ENCODE measurements around the gene KRTAP10-4.

DNA sequence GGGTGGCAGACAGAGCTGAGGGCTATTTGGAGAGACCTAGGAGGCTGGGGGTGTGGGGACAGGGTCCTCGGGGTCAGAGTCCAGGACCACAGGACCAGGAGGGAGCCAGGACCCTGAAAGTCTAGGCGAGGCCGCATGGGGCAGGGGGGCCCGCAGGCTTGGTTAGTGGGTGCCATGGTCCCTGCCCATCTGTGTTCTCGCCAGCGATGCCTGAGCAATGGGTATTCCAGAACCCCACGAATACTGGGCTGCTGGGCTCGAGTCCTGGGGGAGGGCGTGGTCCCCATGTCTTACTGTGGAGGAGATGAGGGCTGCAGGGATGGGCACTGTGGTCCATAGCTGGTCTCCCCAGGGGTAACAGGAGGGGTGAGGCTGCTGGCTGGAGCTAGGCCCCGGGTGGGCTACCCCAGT is 16.8 kb downstream of the KRTAP10-4 start:
- TF ChIP-seq POLR2A (IDR thresholded peaks at IDR 0.05) = no peak
- TF ChIP-seq, protein P1, sequence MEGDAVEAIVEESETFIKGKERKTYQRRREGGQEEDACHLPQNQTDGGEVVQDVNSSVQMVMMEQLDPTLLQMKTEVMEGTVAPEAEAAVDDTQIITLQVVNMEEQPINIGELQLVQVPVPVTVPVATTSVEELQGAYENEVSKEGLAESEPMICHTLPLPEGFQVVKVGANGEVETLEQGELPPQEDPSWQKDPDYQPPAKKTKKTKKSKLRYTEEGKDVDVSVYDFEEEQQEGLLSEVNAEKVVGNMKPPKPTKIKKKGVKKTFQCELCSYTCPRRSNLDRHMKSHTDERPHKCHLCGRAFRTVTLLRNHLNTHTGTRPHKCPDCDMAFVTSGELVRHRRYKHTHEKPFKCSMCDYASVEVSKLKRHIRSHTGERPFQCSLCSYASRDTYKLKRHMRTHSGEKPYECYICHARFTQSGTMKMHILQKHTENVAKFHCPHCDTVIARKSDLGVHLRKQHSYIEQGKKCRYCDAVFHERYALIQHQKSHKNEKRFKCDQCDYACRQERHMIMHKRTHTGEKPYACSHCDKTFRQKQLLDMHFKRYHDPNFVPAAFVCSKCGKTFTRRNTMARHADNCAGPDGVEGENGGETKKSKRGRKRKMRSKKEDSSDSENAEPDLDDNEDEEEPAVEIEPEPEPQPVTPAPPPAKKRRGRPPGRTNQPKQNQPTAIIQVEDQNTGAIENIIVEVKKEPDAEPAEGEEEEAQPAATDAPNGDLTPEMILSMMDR (IDR thresholded peaks at IDR 0.05) = no peak
- TF ChIP-seq POLR2AphosphoS5 (IDR thresholded peaks at IDR 0.05) = no peak
